ENCODE results near the gene BABAM2. TPM values are rescaled to one million over a fixed set of nuclear protein-coding genes. Genes with fewer than 3 reads are reported as not detected.

BABAM2 gene
- total RNA-seq, 1 donor from 2014 or later: 37.1 TPM

DNA sequence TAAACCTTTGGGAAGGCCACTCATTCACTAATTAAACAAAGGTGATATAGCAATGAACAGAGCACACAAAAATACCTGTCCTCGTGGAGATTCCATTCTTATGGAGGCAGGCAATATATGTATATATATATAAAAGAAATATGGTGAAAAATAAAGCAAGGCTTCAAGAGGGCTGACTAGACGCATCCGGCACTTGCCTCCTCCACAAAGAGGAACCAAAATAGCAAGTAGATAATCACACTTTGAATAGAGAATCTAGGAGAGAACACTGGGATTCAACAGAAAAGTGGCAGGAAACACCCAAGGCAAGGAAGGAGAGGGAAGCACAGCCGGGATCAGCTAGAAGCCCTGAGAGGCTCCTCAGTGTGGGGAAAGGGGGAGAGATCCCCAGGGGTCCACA is 283.7 kb downstream of the BABAM2 start:
- Mint-ChIP-seq H3K4me1 (ENCODE audit: low read depth) (peaks cover 9% of the 10 kb centered on the region), H3K36me3 (ENCODE audit: insufficient read depth) (peaks cover 12% of the 10 kb centered on the region), H3K27ac (no peak overlapping the region), H3K4me3 (ENCODE audit: low read depth) (no peak overlapping the region), H3K9me3 (ENCODE audit: low read depth) (peaks cover 24% of the 10 kb centered on the region), H3K27me3 (no peaks in the 10 kb centered on the region)
- DNase-seq (ENCODE audit: low spot score, unreplicated experiment): no peak
- no peak for TF ChIP-seq CTCF (IDR thresholded peaks at IDR 0.05; ENCODE audit: unreplicated experiment)

- H3K4me1 Mint-ChIP-seq (ENCODE audit: low read depth): peaks cover 9% of the 10 kb centered on the region
These were observed 284.5 kb downstream of the BABAM2 start for GRCh38 chr2:28175028-28175427.

DNA sequence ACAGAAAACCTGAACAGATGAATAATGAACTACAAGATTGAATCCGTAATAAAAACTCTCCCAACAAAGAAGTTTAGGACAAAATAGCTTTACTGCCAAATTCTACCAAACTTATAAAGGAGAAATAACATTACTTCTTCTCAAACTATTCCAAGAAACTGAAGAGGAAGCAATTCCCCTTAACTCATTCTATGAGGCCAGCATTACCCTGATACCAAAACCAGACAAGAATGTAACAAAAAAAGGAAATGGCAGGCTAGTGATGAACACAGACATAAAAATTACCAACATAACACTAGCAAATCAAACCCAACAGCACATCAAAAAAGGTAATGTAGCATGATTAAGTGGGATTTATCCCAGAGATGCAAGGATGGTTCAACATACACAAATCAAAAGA is 288.4 kb downstream of the BABAM2 start:
- Mint-ChIP-seq H3K27ac (no peak overlapping the region), H3K4me1 (ENCODE audit: low read depth) (no peaks in the 10 kb centered on the region), H3K9me3 (ENCODE audit: low read depth) (peaks cover 32% of the 10 kb centered on the region), H3K36me3 (ENCODE audit: insufficient read depth) (peaks cover 13% of the 10 kb centered on the region), H3K27me3 (no peaks in the 10 kb centered on the region), H3K4me3 (ENCODE audit: low read depth) (no peak overlapping the region)
- DNase-seq (ENCODE audit: low spot score, unreplicated experiment): no peak
- no peak for TF ChIP-seq CTCF (IDR thresholded peaks at IDR 0.05; ENCODE audit: unreplicated experiment)

More at GRCh38 chr2:28175028-28175427, 284.5 kb downstream of the BABAM2 start:
- no peak overlapping the region for H3K27ac Mint-ChIP-seq
- DNase-seq (ENCODE audit: low spot score, unreplicated experiment): no peak
- H3K36me3 Mint-ChIP-seq (ENCODE audit: insufficient read depth): peaks cover 12% of the 10 kb centered on the region
- peak; percentile 15 for TF ChIP-seq CTCF (IDR thresholded peaks at IDR 0.05; ENCODE audit: unreplicated experiment)
- peaks cover 25% of the 10 kb centered on the region for H3K9me3 Mint-ChIP-seq (ENCODE audit: low read depth)
- no peak overlapping the region for H3K4me3 Mint-ChIP-seq (ENCODE audit: low read depth)
- H3K27me3 Mint-ChIP-seq: no peaks in the 10 kb centered on the region

DNA sequence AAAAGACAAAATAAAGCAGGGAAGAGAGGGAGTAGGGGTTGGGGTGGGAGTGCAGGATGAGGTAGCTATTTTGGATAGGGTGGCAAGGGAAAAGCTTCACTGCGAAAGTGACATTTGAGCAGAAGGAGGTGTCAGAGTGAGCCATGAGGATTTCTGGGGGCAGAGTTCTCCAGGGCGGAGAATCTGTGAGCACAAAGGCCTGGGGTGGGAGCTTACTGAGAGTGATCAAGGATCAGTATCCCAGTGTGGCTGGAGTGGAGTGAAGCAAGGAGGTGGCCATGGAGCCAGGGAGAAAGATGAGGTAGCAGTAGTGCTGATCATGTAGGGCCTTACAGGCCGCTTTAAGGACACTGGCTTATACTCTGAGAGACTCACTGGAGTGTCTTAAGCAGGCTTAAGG is 291.3 kb downstream of the BABAM2 start:
- H3K9me3 Mint-ChIP-seq (ENCODE audit: low read depth): peaks cover 26% of the 10 kb centered on the region
- H3K4me3 Mint-ChIP-seq (ENCODE audit: low read depth): no peak overlapping the region
- peaks cover 8% of the 10 kb centered on the region for H3K36me3 Mint-ChIP-seq (ENCODE audit: insufficient read depth)
- TF ChIP-seq CTCF (IDR thresholded peaks at IDR 0.05; ENCODE audit: unreplicated experiment): no peak
- DNase-seq (ENCODE audit: low spot score, unreplicated experiment): no peak
- no peak overlapping the region for H3K27ac Mint-ChIP-seq
- no peaks in the 10 kb centered on the region for H3K27me3 Mint-ChIP-seq
- H3K4me1 Mint-ChIP-seq (ENCODE audit: low read depth): no peaks in the 10 kb centered on the region

DNA sequence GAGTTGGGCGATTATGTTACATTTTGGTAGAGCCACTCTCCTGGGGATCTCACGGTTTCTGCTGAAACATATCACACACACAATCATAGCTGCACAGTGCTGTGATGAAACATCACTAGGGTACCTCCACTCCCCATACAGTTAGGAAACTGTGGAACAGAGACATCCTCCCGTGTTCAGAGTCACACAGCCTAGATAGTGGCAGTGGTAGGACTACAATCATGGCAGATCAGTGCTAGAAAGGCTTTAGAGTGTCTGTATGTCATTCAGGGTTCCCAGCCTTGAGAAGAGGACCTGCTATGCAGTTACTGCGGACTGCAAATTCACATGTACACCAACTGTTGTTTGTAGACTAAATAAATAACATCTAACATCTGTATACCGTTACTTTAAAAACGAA is 291.8 kb downstream of the BABAM2 start:
- H3K9me3 Mint-ChIP-seq (ENCODE audit: low read depth): peaks cover 22% of the 10 kb centered on the region
- H3K4me1 Mint-ChIP-seq (ENCODE audit: low read depth): no peaks in the 10 kb centered on the region
- no peaks in the 10 kb centered on the region for H3K27me3 Mint-ChIP-seq
- no peak for TF ChIP-seq CTCF (IDR thresholded peaks at IDR 0.05; ENCODE audit: unreplicated experiment)
- H3K27ac Mint-ChIP-seq: no peak overlapping the region
- no peak for DNase-seq (ENCODE audit: low spot score, unreplicated experiment)
- H3K36me3 Mint-ChIP-seq (ENCODE audit: insufficient read depth): peaks cover 3% of the 10 kb centered on the region
- no peak overlapping the region for H3K4me3 Mint-ChIP-seq (ENCODE audit: low read depth)

Measured in progenitor cell of endocrine pancreas (in vitro differentiated cells).